ENCODE measurements around the gene ORAI2.
A peak's percentile ranks its signal among the peaks of the same experiment; 100 is the strongest.

ORAI2 gene

DNA sequence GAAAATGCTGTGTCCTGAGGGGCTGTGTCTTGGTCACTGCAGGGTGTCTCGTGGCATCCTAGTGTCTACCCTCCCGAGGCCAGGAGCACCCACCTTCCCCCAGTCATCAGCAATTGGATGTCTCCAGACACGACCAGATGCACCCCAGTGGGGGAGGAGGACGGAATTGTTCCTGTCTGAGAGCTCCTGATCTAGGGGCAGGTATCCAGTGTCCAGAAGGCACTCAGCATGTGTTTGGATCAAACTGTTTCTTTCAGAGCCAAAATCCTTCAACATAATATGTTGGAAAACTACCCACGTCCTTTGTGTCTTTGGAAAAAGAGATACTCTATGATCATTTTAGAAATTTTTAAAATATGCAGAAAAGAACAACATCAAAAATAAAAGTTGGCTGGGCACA is 20.3 kb upstream of the ORAI2 start:
- no peak for FAIRE-seq
- no peak for DNase-seq (ENCODE audit: insufficient read length, low spot score)

DNA sequence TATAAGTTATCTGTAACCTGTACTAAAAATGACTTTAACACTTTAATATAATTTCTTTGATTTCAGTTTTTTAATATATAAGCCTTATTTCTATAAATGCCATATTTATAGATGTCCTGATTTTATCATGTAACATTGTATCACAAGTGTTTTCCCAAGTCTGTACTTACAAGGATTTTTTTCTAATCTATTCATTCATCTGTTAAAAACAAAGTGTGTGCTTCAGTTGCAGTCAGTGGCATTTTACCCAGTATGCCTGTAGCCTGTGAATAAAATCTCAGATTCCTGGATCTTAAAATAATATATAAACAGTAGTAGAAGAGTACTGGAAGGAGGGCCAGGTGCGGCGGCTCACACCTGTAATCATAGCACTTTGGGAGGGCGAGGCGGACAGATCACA is 19.8 kb upstream of the ORAI2 start:
- DNase-seq (ENCODE audit: insufficient read length, low spot score), result no peak
- FAIRE-seq, result no peak

DNA sequence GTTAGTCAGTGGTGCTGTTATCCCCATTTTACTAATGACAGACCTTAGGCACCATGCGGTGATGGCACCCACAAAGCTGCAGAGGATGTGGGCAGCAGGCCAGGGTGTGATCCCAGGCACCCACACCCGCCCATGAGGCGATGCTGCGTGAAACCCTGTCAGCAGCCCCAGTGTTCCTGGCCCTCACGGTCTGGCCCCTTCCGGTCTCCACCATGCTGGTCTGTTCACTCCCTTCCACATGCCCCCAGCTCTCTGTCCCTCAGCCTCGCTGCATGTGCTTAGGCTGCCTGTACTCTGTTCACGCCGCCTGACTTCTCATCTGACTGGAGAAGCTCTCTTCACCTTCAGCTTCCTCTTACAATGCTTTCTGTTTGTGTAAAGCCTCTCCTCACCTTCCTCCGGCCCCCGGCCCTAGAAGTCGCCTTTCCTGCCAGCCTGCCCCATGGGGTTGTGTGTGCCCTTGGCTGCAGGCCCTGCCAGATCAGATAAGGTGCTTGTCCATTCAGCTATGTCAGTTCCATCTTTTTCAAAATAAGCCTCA is 17.6 kb upstream of the ORAI2 start:
- no peak for DNase-seq (ENCODE audit: insufficient read length, low spot score)
- peak; percentile 90 for FAIRE-seq

DNA sequence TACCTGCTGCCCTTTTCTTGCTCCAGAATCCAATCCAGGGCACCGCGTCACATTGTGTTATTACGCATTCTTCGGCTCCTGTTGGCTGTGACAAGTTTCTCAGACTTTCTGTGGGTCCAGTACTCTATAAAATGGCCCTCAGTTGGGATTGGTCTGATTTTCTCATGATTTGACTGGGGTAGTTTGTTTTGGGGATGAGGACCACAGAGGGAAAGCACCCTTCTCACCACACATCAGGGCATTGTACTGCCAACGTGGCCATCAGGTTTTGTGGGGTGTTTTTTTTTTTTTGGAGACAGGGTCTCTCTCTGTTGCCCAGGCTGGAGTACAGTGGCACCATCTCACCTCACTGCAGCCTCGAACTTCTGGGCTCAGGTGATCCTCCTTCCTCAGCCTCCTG is 17.0 kb upstream of the ORAI2 start:
- no peak for FAIRE-seq
- DNase-seq (ENCODE audit: insufficient read length, low spot score), result no peak

DNA sequence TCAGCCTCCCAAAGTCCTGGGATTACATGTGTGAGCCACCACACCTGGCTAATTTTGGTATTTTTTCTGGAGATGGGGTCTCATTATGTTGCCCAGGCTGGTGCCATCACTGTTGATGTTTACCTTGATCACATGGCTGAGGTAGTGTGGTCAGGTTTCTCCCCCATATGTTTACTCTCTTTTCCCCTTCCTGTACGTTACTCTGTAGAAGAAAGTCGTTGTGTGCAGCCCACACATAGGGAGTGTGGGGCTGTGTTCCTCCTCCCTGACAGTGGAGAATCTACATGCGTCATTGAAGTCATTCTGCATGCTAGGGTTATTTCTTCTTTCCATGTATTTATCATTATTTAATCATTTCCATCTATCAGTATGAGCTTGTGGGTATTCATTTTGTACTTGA is 16.3 kb upstream of the ORAI2 start:
- DNase-seq (ENCODE audit: insufficient read length, low spot score) (no peak), FAIRE-seq (no peak)

DNA sequence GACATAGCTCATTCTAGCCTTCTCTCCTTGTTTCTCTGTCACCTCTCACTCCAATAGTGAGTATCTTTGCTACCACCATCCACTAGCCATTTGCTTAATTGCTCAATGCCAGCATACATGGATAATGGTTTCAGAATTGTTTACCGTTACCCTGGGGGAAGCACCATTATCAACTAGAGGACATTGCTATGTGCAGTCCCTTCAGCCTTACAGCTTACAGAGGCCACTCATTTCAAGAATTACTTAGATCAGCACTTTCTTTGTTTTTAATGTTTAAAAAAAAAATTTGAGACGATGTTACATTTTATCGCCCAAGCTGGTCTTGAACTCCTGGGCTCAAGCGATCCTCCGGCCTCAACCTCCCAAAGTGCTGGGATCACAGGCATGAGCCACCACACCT is 14.8 kb upstream of the ORAI2 start:
- DNase-seq (ENCODE audit: insufficient read length, low spot score) (no peak), FAIRE-seq (no peak)

DNA sequence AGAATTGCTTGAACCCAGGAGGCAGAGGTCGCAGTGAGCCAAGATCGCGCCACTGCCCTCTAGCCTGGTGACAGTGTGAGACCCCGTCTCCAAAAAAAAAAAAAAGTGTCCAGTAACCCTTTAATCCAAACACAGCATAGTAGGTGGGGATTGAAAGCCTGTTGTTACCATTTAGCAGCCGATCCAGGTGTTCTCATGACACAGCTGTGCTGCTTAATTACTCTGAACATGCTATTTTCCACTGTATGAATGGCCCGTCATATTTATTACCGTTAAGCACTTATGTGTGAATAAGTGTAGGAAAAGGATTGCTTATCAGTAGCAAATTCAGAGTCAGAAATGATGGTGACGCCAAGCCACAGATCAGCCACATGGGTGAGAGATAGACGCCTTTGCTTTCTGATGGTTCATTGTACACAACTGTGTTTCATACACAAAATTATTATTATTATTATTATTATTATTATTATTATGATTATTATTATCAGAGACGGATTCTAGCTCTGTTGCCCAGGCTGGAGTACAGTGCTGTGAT is 11.6 kb upstream of the ORAI2 start:
- no peak for FAIRE-seq
- no peak for DNase-seq (ENCODE audit: insufficient read length, low spot score)

DNA sequence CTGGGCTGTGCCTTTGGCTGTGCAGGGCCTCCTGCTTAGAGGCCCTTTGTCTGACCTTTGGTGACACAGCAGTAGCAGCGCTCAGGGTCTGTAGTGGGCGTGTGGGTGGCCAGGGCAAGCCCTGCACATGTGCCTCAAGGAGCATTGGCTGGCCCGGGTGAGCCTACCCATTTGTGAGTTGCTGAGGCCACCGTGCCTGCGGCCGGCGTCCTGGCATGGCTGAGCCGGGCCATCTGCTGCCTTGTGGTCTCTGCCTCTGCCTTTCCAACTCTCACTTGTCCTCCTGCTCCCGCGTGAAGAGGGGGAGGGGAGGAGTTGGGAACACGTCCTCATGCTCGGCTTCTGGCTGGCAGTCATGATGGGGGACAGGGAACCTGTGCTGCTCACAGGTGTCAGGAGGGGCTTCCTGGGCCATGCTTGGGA is 9.2 kb upstream of the ORAI2 start:
- DNase-seq (ENCODE audit: insufficient read length, low spot score), result no peak
- no peak for FAIRE-seq

DNA sequence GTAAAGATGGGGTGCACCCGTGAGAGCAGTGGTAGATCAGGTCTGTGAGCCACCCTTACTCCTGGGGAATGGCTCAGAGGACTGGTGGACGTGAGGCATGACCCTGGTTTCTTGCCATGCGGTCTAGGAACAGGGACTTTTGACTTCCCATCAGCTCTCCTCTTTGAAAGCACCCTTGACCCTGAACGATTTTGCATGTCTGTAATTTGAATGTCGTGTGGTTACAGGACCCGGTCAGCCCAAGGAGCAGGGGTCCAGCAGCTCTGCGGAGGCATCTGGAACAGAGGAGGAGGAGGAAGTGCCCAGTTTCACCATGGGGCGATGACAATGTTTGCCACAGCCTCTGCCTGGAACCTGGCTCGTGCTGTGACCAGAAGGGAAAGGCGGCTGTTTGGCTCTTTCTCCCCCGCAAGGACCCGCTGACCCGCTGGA is 8.6 kb upstream of the ORAI2 start:
- FAIRE-seq, result no peak
- no peak for DNase-seq (ENCODE audit: insufficient read length, low spot score)

DNA sequence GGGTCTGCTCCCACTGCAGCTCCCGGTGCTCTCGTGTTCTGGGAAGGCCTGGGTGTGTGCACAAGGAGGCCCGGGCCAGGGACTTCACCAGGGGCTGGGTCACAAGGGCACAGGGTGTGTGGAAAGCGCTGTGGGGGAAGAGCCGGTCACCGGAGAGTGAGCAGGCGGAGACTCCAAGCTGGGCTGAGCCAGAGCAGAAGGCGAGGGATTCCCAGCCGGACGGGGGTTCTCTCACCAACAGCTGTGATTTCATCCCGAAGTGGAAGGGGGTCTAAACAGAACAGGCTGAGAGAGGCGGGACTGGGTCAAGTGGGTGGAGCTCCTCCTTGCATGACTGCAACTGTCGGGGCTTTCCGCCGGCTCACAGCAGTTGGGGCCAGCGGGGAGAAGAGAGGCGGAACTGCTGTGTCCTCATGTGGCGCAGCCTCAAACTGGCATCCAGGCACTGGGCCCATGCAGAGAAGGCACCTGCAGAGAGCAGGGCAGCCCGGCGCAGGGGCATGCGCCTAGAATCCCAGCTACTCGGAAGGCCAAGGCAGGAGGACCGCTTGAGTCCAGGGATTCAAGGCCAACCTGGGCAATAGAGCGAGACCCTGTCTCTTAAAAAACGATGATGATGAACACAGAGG is 7.6 kb upstream of the ORAI2 start:
- peak; percentile 57 for DNase-seq (ENCODE audit: insufficient read length, low spot score)
- no peak for FAIRE-seq

DNA sequence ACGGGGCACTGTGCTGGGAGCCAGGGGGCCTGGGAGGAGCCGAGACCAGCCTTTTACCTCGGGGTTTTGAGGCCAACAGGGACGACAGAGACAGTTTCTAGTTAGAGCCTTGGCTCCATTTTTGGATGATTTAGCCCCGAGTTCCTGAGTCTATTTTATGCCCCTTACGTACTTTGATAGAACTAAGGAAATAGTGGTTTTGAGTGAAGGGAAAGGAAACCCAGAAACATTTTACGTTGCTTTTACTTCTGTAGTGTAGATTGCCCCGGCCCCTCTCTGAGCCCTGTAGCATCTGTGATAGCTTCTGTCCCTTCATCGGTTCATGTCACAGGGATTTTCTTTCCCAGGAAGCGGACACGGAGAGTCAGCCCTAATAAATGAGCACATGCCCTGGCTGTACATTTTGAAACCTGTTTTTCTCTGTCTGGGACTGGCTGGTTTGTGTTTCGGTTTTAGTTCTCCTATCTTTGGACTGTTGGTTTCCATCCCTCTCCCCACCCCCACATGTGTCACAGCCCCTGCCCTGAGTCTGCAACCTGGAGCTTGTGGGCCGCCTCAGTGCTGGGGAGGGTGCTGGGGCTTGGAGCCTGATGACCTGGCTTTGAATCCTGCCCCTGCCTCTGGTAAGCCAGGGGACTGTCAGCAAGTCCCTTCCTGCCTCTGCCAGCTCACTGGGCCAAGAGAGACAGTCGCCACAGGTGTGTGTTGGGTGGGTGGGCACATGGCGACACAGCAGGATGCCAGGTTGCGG is 6.9 kb upstream of the ORAI2 start:
- peak; percentile 98 for FAIRE-seq

DNA sequence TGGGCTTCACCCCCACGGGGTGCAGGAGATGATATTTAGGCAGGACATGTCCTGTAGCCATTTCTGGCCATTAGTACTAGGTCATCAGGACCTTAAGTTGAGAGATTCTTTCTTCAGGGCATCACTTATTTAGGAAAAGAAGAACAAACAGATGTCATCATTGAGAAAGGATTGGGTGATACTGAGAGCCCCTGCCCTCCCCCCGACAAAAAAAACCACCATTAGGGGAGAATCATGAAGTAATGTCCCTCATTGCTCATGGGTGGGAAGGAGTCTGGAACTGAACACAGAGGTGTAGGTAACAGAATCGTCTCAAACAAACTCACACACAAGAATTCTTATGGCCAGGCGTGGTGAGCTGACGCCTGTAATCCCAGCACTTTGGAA is 6.4 kb upstream of the ORAI2 start:
- no peak for DNase-seq (ENCODE audit: insufficient read length, low spot score)

More for the DNA sequence above, 6.9 kb upstream of the ORAI2 start:
- peak; percentile 60 for DNase-seq (ENCODE audit: insufficient read length, low spot score)

DNA sequence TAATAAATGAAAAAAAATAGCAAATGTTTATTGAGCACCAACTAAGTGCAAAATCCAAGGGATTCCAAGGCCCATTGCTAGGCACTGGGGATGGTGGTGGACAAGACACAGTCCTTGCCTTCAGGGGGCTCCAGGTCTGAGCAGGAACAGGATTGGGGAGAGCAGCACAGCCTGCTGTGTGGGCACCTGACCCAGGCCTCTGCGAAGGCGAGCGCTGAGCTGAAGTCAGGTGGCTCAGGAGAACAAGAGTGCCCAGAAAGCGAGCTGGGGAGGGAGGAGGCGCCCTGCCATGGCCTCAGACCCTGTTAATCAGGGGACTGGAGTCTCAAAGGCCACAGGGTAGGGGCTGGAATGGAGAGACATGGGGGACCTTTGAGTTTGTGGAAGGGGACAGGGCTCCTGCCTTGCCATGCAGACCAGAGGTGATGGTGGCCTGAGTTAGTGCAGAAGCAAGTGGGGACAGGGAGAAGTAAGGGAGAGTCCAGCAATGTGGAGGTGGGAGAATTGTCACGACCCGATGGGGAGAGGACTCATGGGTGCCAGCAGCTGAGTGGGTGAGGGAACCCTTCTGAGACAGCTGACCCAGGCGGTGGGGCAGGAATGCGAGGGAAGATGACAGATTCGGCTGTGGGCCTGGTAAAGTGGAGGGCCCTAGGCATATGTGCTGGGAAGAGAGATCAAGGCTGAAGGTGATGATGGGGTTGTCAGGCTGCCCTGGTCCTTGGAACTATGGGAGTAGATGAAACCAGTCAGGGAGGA is 4.1 kb upstream of the ORAI2 start:
- DNase-seq (ENCODE audit: insufficient read length, low spot score) (no peak), FAIRE-seq (no peak)

More for the DNA sequence above, 6.4 kb upstream of the ORAI2 start:
- no peak for FAIRE-seq

DNA sequence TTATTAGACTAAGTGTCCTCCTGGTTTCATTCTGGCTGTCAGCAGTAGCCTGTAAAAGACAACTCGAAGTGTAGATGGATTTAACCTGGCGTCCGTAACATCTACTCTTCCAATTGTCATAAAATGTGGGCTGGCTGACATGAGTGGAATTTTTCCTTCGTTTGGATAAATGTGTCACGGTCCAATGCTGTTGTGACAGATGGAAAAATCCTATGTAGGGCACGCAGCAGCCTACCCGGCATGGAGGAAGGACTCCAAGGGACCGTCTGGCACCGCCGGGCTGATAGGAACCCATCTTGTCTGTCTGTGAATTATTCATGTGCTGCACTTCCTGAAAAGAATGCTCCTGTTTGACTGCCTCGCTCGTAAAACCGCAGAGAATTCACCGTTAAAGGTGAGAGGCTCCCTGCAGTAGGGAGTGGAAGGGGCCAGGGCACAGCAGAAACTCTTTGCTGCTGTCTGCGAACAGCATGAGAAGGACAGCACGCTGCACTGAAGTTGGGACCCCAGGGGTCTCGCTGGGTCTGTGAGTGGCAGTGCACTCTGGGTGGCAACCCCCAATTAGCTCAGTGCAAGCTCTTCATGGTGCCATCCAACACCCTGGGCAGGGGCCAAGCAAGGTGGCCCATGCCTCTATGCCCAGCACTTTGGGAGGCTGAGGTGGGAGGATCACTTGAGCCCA is 1.6 kb upstream of the ORAI2 start:
- peak; percentile 99 for FAIRE-seq
- DNase-seq (ENCODE audit: insufficient read length, low spot score), result no peak

DNA sequence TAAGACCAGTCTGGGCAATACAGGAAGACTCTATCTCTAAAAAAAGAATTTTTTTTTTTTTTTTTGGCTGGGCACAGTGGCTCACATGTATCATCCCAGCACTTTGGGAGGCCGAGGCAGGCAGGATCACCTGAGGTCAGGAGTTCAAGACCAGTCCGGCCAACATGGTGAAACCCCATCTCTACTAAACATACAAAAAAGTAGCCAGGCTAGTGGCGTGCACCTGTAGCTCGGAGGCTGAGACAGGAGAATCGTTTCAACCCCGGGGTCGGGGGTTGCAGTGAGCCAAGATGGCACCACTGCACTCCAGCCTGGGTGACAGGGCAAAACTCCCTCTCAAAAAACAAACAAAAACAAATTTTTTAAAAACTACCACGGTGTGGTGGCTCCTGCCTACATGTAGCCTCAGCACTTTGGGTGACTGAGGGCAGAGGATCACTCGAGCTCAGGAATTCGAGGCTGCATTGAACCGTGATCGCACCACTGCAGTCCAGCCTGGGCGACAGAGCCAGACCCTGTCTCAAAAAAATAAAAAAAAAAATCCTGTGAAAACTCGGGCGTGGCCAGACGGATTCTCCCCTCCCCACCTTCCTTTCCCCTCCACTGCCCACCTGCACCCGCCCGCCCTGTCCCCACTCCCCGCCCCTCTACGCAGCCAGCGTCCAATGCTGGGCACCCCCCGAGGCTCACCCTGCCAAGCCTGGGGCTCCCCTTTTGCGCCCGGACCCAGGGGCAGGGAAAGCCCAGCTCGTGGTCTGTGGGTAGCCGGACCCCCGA is 745 bp upstream of the ORAI2 start:
- DNase-seq (ENCODE audit: insufficient read length, low spot score) (no peak), FAIRE-seq (peak; percentile 70)

DNA sequence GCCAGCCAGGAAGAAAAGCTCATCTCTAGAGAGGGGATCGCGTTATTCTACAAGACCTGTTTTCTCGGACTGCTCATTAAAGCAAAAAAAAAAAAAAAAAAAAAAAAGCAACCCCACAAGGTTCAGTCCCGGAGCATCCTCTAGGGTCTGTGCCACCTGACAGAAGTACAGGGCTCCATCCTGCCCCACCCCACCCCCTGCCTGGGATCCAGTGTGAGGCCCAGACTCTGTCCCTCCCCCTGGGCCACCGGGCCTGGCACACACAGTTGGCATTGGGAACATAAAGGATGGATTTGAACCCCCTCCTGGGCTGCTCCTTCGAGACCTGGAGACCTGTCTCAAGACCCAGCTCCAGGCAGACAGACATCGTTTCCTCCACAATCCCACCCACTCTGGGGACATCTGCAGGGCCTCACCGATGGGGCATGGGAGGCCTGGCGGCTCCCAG is 688 bp downstream of the ORAI2 start:
- peak; percentile 76 for FAIRE-seq
- DNase-seq (ENCODE audit: insufficient read length, low spot score), result no peak

DNA sequence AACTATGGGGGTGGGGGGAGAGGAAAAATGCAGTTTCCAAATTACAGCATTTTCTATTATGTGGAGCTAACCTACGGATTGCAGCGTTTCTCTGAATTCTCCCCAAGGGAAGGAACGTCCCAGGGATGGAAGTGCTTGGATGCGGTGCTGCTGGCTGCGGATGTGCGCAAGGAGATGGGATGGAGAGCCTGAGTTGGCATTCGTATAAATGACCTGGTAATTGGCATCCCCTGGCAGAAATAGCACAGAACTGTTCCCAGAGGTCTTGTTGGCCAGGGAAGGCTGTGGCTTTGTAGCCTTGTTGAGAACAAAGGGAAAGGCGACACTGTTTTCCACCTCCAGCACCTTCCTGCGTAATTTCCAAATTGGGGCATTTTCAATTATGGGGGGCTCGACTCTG is 2.7 kb downstream of the ORAI2 start:
- FAIRE-seq, result no peak
- DNase-seq (ENCODE audit: insufficient read length, low spot score), result no peak

DNA sequence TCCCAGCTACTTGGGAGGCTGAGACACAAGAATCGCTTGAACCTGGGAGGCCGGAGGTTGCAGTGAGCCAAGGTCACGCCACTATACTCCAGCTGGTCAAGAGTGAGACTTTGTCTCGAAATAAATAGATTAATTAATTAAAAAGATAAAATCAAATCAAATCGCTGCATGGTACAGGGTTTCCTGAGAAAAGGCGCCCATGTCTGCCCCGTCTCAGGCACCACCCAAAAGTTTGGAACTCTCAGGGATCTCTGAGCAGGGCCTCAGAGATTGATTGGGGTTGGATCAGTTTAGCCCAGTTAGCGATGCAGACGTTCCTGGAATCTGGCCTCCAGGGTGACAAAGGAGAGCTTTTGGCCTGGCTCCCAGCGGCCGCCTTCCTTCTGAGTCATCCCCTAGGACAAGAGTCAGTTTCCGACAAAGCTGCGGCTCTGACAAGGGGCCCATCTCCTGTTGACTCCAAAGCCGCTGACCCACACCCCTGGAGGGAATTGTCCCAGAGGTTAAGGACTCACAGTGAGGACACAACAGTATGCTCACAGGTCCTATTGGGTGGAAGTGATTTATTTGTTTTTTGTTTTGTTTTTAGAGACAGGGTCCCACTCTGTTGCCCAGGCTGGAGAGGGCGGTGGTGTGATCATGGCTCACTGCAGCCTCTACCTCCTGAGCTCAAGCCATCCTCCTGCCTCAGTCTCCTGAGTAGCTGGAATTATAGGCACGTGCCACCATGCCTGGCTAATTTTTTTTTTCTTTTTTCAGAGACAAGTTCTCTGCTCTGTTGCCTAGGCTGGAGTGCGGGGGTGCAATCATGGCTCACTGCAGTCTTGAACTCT is 6.8 kb downstream of the ORAI2 start:
- FAIRE-seq (no peak), DNase-seq (ENCODE audit: insufficient read length, low spot score) (no peak)

Measured in GM19239 (cell line).